Brain microvascular endothelial cell (primary cell): ENCODE data around the gene FMN2.

Experiments
- DNase-seq: peaks from one replicate; pipeline ENCODE4 v3.0.0-alpha.2; 2020
- H3K27ac ChIP-seq: fragments of 250-450 bp; sonication (Bioruptor Pico); 2 replicates; pipeline ENCODE4 v1.5.1; 2020; ENCODE audit warnings: mild to moderate bottlenecking, moderate library complexity
- H3K27me3 ChIP-seq: fragments of 250-450 bp; sonication (Bioruptor Pico); replicated peaks from 2 replicates; pipeline ENCODE4 v1.5.1; 2020; ENCODE audit warnings: mild to moderate bottlenecking
- H3K36me3 ChIP-seq: fragments of 250-450 bp; sonication (Bioruptor Pico); replicated peaks from 2 replicates; pipeline ENCODE4 v1.5.1; 2020; ENCODE audit warnings: mild to moderate bottlenecking
- H3K4me3 ChIP-seq: 2 replicates; pipeline ENCODE4 v1.5.1; 2011; ENCODE audit warnings: low read depth, mild to moderate bottlenecking, control low read depth, low read length, moderate library complexity
- in situ Hi-C: cut with HindIII; loops from 2 replicates; pipeline ENCODE4 v1.10.0; 2017; ENCODE audit warnings: low sequenced_read_pairs, low pct_ligation_motif_present
- TF ChIP-seq, protein P1 (sequence below): IDR thresholded peaks from 2 replicates; pipeline ENCODE4 v1.5.1; 2011; ENCODE audit warnings: low read depth, mild to moderate bottlenecking, moderate library complexity, low read length, control low read depth, inconsistent platforms; ENCODE audit errors: missing control alignments

Gene FMN2

GRCh38 chr1:240145120-240145519 is 53.4 kb downstream of the FMN2 start:
- Histone ChIP-seq H3K27ac (no peak overlapping the region), H3K4me3 (no peak overlapping the region), H3K36me3 (no peaks in the 10 kb centered on the region), H3K27me3 (no peaks in the 10 kb centered on the region)
- TF ChIP-seq, protein P1, sequence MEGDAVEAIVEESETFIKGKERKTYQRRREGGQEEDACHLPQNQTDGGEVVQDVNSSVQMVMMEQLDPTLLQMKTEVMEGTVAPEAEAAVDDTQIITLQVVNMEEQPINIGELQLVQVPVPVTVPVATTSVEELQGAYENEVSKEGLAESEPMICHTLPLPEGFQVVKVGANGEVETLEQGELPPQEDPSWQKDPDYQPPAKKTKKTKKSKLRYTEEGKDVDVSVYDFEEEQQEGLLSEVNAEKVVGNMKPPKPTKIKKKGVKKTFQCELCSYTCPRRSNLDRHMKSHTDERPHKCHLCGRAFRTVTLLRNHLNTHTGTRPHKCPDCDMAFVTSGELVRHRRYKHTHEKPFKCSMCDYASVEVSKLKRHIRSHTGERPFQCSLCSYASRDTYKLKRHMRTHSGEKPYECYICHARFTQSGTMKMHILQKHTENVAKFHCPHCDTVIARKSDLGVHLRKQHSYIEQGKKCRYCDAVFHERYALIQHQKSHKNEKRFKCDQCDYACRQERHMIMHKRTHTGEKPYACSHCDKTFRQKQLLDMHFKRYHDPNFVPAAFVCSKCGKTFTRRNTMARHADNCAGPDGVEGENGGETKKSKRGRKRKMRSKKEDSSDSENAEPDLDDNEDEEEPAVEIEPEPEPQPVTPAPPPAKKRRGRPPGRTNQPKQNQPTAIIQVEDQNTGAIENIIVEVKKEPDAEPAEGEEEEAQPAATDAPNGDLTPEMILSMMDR = no peak
- in situ Hi-C loops = no loop called here
- no peak for DNase-seq

DNA sequence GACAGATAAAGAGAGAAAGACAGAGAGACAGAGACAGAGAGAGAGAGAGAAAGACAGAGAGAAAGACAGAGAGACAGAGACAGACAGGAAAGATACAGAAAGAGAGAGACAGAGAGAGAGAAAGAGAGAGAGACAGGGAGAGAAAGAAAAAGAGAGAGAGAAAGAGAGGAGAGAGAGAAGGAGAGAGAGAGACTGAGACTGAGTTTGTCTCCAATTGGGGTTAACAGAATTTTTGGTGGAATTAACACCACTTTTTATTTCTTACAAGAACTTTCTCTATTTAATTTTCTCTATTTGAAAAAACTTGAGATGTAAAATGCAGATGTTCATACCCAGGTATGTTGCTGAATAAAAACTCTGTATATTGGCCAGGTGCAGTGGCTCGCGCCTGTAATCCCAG is 56.6 kb downstream of the FMN2 start:
- no peak for DNase-seq
- TF ChIP-seq, protein P1 = no peak
- Histone ChIP-seq H3K27ac (no peak overlapping the region), H3K27me3 (no peaks in the 10 kb centered on the region), H3K36me3 (no peaks in the 10 kb centered on the region), H3K4me3 (no peak overlapping the region)
- in situ Hi-C loops = no loop called here

DNA sequence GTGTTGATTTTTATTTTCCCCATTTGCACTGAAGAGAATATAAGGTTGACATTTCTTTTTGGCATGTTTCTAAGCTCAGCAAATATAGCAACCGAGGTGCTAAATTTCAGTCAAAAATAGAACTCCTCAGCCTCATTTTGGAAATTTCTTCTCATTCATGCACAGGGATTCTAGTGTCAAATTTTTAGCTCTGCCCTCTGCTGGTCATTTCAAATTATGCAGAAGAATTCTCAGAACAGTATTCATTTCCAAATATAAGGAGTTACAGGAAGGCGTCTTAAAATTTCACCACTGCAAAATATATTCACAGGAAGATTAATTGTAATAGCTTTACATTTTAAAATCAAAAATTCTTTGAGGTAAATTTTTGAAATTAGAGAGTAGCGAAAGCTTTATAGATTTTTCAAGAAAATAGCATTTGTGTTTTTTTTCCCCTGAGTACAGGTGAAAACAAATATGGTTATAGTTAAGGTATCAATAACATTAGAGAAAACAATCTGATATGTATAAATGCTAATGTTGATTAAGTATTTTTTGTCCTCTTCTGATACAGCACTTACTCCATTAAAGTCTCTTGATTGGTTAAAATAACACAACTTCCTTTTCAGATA is 57.9 kb downstream of the FMN2 start:
- DNase-seq = peak; percentile 32

GRCh38 chr1:240151136-240151735 is 59.6 kb downstream of the FMN2 start:
- in situ Hi-C loops = no loop called here
- H3K27ac ChIP-seq = no peak overlapping the region
- TF ChIP-seq, protein P1 = no peak
- no peak for DNase-seq
- no peaks in the 10 kb centered on the region for H3K36me3 ChIP-seq
- H3K27me3 ChIP-seq = no peaks in the 10 kb centered on the region
- H3K4me3 ChIP-seq = no peak overlapping the region

More for the DNA sequence above, 57.9 kb downstream of the FMN2 start:
- no peaks in the 10 kb centered on the region for H3K36me3 ChIP-seq
- in situ Hi-C loops = no loop called here
- H3K4me3 ChIP-seq = no peak overlapping the region
- TF ChIP-seq, protein P1 = peak; percentile 58
- no peak overlapping the region for H3K27ac ChIP-seq
- no peaks in the 10 kb centered on the region for H3K27me3 ChIP-seq

GRCh38 chr1:240152611-240153297 is 61.1 kb downstream of the FMN2 start:
- DNase-seq = peak; percentile 55

More at GRCh38 chr1:240152611-240153297, 61.1 kb downstream of the FMN2 start:
- TF ChIP-seq, protein P1 = no peak
- Histone ChIP-seq H3K4me3 (no peak overlapping the region), H3K27ac (no peak overlapping the region), H3K36me3 (no peaks in the 10 kb centered on the region), H3K27me3 (no peaks in the 10 kb centered on the region)
- in situ Hi-C loops = no loop called here
